ENCODE results near the gene ZNF354B. TPM values are rescaled to one million over a fixed set of nuclear protein-coding genes. Genes with fewer than 3 reads are reported as not detected.
A peak's percentile ranks its signal among the peaks of the same experiment; 100 is the strongest.

ZNF354B gene
- total and polyA plus RNA-seq, 2 of the 13 experiments (the other 11 are each of a cell fraction or from before 2014, with no cell fraction given), result 7.8 to 10.3 TPM

DNA sequence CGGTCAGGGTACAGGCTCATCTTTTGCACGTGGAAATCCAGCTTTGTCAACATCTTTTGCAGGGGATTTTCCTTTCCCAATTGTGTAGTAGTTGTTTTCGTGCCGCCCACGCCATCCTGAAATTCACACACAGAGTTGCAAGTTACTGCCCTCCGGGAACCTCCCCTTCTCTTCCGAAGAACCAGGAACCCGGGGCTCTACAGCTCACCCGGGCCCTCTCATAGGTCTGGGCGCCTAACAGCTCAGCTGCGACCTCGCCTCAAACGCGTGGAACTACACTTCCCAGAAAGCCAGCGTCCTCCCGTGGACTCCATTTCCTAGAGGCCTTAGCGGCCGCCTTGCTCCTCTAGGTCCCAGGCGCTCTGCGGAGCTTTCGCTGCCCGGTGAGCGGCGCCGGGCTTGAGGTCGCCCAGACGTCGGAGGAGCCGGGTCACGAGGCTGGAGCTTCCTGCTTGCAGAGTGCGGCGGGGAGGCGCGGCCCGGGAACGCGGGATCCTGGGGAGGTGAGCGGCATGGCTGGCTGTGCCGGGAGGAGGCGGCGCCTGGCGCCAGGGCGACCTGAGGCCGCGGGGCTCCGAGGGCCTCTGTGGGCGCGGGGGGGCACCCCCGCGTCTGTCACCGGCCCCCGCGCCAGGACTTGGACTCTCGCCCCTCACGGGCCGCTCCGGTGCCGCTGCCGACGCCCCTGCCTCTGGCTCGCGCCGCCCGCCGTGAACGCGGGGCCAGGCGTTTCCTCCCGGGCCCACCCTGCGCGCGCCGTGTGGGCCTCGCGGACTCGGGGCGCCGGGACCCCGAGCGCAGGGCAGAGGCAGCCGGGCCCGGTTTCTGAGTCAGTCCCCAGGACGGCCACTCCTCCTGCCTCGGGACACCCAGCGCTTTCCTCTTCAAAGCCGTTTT, at the start of gene ZNF354B (continued):
- no peak for TF ChIP-seq SOX13 (IDR thresholded peaks at IDR 0.05)
- TF ChIP-seq SOX13 (CRISPR knock-in tag; conservative IDR thresholded peaks at IDR 0.05 in 1 of 2, IDR thresholded peaks at IDR 0.05 in 1 of 2), result 0 out of 4 replicates have a peak, but pooled peaks of 1 of the 2 experiments have one; percentile 19
- TF ChIP-seq, protein P1, sequence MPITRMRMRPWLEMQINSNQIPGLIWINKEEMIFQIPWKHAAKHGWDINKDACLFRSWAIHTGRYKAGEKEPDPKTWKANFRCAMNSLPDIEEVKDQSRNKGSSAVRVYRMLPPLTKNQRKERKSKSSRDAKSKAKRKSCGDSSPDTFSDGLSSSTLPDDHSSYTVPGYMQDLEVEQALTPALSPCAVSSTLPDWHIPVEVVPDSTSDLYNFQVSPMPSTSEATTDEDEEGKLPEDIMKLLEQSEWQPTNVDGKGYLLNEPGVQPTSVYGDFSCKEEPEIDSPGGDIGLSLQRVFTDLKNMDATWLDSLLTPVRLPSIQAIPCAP (CRISPR knock-in tag; IDR thresholded peaks at IDR 0.05; ENCODE audit: low read depth), result no peak
- no peak for TF ChIP-seq ISX (CRISPR knock-in tag; conservative IDR thresholded peaks at IDR 0.05)
- no peak for TF ChIP-seq WIZ (CRISPR knock-in tag; IDR thresholded peaks at IDR 0.05)
- no peak for TF ChIP-seq MTA3 (CRISPR knock-in tag; IDR thresholded peaks at IDR 0.05)
- TF ChIP-seq, protein P2, sequence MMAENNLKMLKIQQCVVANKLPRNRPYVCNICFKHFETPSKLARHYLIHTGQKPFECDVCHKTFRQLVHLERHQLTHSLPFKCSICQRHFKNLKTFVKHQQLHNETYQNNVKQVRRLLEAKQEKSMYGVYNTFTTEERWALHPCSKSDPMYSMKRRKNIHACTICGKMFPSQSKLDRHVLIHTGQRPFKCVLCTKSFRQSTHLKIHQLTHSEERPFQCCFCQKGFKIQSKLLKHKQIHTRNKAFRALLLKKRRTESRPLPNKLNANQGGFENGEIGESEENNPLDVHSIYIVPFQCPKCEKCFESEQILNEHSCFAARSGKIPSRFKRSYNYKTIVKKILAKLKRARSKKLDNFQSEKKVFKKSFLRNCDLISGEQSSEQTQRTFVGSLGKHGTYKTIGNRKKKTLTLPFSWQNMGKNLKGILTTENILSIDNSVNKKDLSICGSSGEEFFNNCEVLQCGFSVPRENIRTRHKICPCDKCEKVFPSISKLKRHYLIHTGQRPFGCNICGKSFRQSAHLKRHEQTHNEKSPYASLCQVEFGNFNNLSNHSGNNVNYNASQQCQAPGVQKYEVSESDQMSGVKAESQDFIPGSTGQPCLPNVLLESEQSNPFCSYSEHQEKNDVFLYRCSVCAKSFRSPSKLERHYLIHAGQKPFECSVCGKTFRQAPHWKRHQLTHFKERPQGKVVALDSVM (CRISPR knock-in tag; IDR thresholded peaks at IDR 0.05), result no peak; the same call in 1 of the 2 replicates
- TF ChIP-seq BORCS8-MEF2B (CRISPR knock-in tag; IDR thresholded peaks at IDR 0.05), result 0 out of 2 replicates have a peak, but pooled peaks have one; percentile 55
- no peak for TF ChIP-seq FOXJ3 (CRISPR knock-in tag; IDR thresholded peaks at IDR 0.05; ENCODE audit: borderline replicate concordance)
- TF ChIP-seq, protein P3, sequence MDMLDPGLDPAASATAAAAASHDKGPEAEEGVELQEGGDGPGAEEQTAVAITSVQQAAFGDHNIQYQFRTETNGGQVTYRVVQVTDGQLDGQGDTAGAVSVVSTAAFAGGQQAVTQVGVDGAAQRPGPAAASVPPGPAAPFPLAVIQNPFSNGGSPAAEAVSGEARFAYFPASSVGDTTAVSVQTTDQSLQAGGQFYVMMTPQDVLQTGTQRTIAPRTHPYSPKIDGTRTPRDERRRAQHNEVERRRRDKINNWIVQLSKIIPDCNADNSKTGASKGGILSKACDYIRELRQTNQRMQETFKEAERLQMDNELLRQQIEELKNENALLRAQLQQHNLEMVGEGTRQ (IDR thresholded peaks at IDR 0.05; ENCODE audit: low read depth, low read length), result no peak
- TF ChIP-seq, protein P3 (CRISPR knock-in tag; IDR thresholded peaks at IDR 0.05; ENCODE audit: borderline replicate concordance), result peak; percentile 40; the same call in 1 of the 2 replicates
- no peak; the same call in 1 of the 2 replicates for TF ChIP-seq ZNF629 (CRISPR knock-in tag; conservative IDR thresholded peaks at IDR 0.05)
- no peak for TF ChIP-seq SIX4 (CRISPR knock-in tag; IDR thresholded peaks at IDR 0.05)
- TF ChIP-seq SRF (IDR thresholded peaks at IDR 0.05; ENCODE audit: low read depth, low read length), result no peak
- TF ChIP-seq, protein P4, sequence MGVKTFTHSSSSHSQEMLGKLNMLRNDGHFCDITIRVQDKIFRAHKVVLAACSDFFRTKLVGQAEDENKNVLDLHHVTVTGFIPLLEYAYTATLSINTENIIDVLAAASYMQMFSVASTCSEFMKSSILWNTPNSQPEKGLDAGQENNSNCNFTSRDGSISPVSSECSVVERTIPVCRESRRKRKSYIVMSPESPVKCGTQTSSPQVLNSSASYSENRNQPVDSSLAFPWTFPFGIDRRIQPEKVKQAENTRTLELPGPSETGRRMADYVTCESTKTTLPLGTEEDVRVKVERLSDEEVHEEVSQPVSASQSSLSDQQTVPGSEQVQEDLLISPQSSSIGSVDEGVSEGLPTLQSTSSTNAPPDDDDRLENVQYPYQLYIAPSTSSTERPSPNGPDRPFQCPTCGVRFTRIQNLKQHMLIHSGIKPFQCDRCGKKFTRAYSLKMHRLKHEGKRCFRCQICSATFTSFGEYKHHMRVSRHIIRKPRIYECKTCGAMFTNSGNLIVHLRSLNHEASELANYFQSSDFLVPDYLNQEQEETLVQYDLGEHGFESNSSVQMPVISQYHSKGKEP (CRISPR knock-in tag; IDR thresholded peaks at IDR 0.05), result no peak
- TF ChIP-seq MIER2 (CRISPR knock-in tag; IDR thresholded peaks at IDR 0.05), result peak; percentile 65
- TF ChIP-seq ZNF382 (CRISPR knock-in tag; IDR thresholded peaks at IDR 0.05; ENCODE audit: borderline replicate concordance), result no peak
- TF ChIP-seq ZFP37 (CRISPR knock-in tag; IDR thresholded peaks at IDR 0.05; ENCODE audit: borderline replicate concordance), result peak; percentile 63; the same call in 1 of the 2 replicates
- no peak for TF ChIP-seq HMGA1 (CRISPR knock-in tag; conservative IDR thresholded peaks at IDR 0.05)
- TF ChIP-seq ZNF7 (CRISPR knock-in tag; IDR thresholded peaks at IDR 0.05), result no peak
- peak; percentile 64; the same call in 1 of the 2 replicates for TF ChIP-seq MIER3 (CRISPR knock-in tag; IDR thresholded peaks at IDR 0.05; ENCODE audit: borderline replicate concordance)
- TF ChIP-seq TBP (CRISPR knock-in tag; IDR thresholded peaks at IDR 0.05), result no peak
- peak; percentile 88 for TF ChIP-seq ZNF564 (CRISPR knock-in tag; IDR thresholded peaks at IDR 0.05)
- peak; percentile 83; the same call in 1 of the 2 replicates for TF ChIP-seq YEATS2 (CRISPR knock-in tag; IDR thresholded peaks at IDR 0.05; ENCODE audit: borderline replicate concordance)

All from HepG2 (cell line).